ENCODE results near the gene C6orf118. TPM values are rescaled to one million over a fixed set of nuclear protein-coding genes. Genes with fewer than 3 reads are reported as not detected.

The C6orf118 gene
- total RNA-seq, 1 donor: not detected

DNA sequence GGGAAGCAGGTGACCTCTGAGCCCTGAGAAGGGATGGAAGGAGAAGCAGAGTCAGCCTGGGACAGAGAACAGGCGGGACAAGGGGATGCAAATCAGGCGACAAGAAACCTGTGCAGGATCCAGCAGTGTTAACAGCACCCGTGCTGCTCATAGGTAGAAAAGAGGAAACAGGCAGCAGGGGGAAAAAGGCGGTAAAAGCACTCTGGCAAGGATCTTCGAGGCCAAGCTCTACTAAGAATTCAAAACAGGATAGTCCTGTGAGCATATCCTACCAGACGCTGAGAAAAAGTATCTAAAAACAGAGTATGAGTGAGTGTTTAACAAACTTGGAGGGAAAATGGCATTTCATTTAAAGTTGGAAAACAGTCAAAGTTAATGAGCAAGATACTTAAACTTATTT lies 16.7 kb downstream of the C6orf118 start:
- Histone ChIP-seq H3K27ac (ENCODE audit: low read depth, low read length) (no peak overlapping the region), H3K79me2 (ENCODE audit: insufficient read depth, low read length) (no peaks in the 10 kb centered on the region), H3K27me3 (ENCODE audit: insufficient read depth, low read length) (no peaks in the 10 kb centered on the region), H3K9me3 (ENCODE audit: low read depth, low read length) (no peaks in the 10 kb centered on the region), H3K4me2 (ENCODE audit: insufficient read depth, low read length) (no peak overlapping the region), H3K36me3 (ENCODE audit: insufficient read depth, low read length) (no peaks in the 10 kb centered on the region), H2AFZ (ENCODE audit: low read length) (no peak overlapping the region), H3K4me3 (ENCODE audit: insufficient read depth, low read length) (no peak overlapping the region), H3K4me1 (ENCODE audit: insufficient read depth, low read length) (no peaks in the 10 kb centered on the region), H4K20me1 (ENCODE audit: insufficient read depth, low read length) (no peaks in the 10 kb centered on the region)
- no peak for DNase-seq (ENCODE audit: insufficient read length, low spot score, missing footprints)
- TF ChIP-seq CTCF (IDR thresholded peaks at IDR 0.05; ENCODE audit: extremely low read depth, low read depth, low read length): no peak

DNA sequence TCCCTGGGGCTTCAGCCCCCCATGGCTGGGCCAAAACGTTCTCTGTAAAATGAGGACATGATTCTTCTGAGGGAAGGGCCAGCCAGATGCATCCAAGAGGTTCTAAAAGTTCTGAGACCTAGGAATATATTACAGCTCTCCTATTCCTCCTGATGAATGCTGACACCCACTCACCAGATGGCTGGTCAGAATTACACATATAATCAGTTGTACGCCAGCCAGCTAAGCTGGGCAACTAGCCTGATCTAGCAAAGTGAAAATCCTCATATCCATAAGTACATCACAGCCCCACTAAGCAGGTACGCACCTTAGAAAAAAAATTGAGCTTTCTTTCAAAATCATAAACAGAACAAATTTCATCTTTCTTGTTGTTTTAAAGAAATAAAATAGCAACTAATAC lies 34.8 kb downstream of the C6orf118 start:
- Histone ChIP-seq H2AFZ (ENCODE audit: low read length) (no peak overlapping the region), H3K79me2 (ENCODE audit: insufficient read depth, low read length) (no peaks in the 10 kb centered on the region), H3K27ac (ENCODE audit: low read depth, low read length) (no peak overlapping the region), H3K36me3 (ENCODE audit: insufficient read depth, low read length) (no peaks in the 10 kb centered on the region), H3K9me3 (ENCODE audit: low read depth, low read length) (no peaks in the 10 kb centered on the region), H4K20me1 (ENCODE audit: insufficient read depth, low read length) (no peaks in the 10 kb centered on the region), H3K4me2 (ENCODE audit: insufficient read depth, low read length) (no peak overlapping the region), H3K27me3 (ENCODE audit: insufficient read depth, low read length) (no peaks in the 10 kb centered on the region), H3K4me1 (ENCODE audit: insufficient read depth, low read length) (no peaks in the 10 kb centered on the region), H3K4me3 (ENCODE audit: insufficient read depth, low read length) (no peak overlapping the region)
- no peak for DNase-seq (ENCODE audit: insufficient read length, low spot score, missing footprints)
- no peak for TF ChIP-seq CTCF (IDR thresholded peaks at IDR 0.05; ENCODE audit: extremely low read depth, low read depth, low read length)

GRCh38 chr6:165272585-165272984 lies 36.8 kb downstream of the C6orf118 start:
- Histone ChIP-seq H3K27ac (ENCODE audit: low read depth, low read length) (no peak overlapping the region), H3K36me3 (ENCODE audit: insufficient read depth, low read length) (no peaks in the 10 kb centered on the region), H2AFZ (ENCODE audit: low read length) (no peak overlapping the region), H4K20me1 (ENCODE audit: insufficient read depth, low read length) (no peaks in the 10 kb centered on the region), H3K27me3 (ENCODE audit: insufficient read depth, low read length) (no peaks in the 10 kb centered on the region), H3K9me3 (ENCODE audit: low read depth, low read length) (no peaks in the 10 kb centered on the region), H3K4me3 (ENCODE audit: insufficient read depth, low read length) (no peak overlapping the region), H3K79me2 (ENCODE audit: insufficient read depth, low read length) (no peaks in the 10 kb centered on the region), H3K4me2 (ENCODE audit: insufficient read depth, low read length) (no peak overlapping the region), H3K4me1 (ENCODE audit: insufficient read depth, low read length) (no peaks in the 10 kb centered on the region)
- no peak for TF ChIP-seq CTCF (IDR thresholded peaks at IDR 0.05; ENCODE audit: extremely low read depth, low read depth, low read length)
- no peak for DNase-seq (ENCODE audit: insufficient read length, low spot score, missing footprints)

DNA sequence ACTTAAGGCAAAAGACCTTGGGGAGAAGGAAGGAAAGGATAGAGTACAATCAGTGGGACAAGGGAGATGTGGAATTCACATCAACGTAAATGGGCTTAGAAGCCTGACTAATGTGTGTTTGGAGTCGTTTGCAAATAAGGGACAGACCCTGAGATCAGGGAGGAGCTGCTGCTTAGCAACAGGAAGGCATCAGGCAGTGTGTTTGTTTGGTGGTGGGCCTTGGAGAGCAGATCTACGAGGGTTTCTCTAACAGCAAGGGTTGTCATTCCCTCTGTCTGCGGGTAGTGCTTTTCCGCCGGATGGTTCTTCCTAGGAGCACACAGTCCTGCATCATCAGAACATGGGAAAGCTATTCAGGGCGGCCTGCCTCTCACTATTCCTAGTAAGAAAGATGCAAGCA lies 40.4 kb downstream of the C6orf118 start:
- H2AFZ ChIP-seq (ENCODE audit: low read length): no peak overlapping the region
- no peaks in the 10 kb centered on the region for H3K27me3 ChIP-seq (ENCODE audit: insufficient read depth, low read length)
- no peak for DNase-seq (ENCODE audit: insufficient read length, low spot score, missing footprints)
- no peaks in the 10 kb centered on the region for H3K9me3 ChIP-seq (ENCODE audit: low read depth, low read length)
- H3K4me3 ChIP-seq (ENCODE audit: insufficient read depth, low read length): no peak overlapping the region
- no peak overlapping the region for H3K27ac ChIP-seq (ENCODE audit: low read depth, low read length)
- H3K79me2 ChIP-seq (ENCODE audit: insufficient read depth, low read length): no peaks in the 10 kb centered on the region
- H4K20me1 ChIP-seq (ENCODE audit: insufficient read depth, low read length): no peaks in the 10 kb centered on the region
- TF ChIP-seq CTCF (IDR thresholded peaks at IDR 0.05; ENCODE audit: extremely low read depth, low read depth, low read length): no peak
- H3K36me3 ChIP-seq (ENCODE audit: insufficient read depth, low read length): no peaks in the 10 kb centered on the region
- H3K4me1 ChIP-seq (ENCODE audit: insufficient read depth, low read length): no peaks in the 10 kb centered on the region
- H3K4me2 ChIP-seq (ENCODE audit: insufficient read depth, low read length): no peak overlapping the region

All from osteoblast (primary cell).